Thoracic aorta (tissue), 2 donors: Measurements from ENCODE around the gene SARDH. TPM values are rescaled to one million over a fixed set of nuclear protein-coding genes. Genes with fewer than 3 reads are reported as not detected.

Source experiments
- ATAC-seq: fragments of 150-250 bp; one replicate; pipeline ENCODE4 v1.8.0; 2017; ENCODE audit warnings: low read depth; ENCODE audit not compliant: insufficient number of reproducible peaks, low FRiP score
- DNase-seq: peaks from one replicate; pipeline ENCODE4 v3.0.0-alpha.2; 2020; ENCODE audit warnings: low spot score
- H3K27ac ChIP-seq, 2 donors: fragments of 200-600 bp; sonication (generic); 1 replicate in 1 of 2; 2 replicates in 1 of 2; pipeline ENCODE4 v1.5.1; 2016; ENCODE audit warnings: mild to moderate bottlenecking in 2 of 2, moderate library complexity in 2 of 2
- H3K27me3 ChIP-seq: fragments of 200-600 bp; sonication (generic); replicated peaks from 2 replicates; pipeline ENCODE4 v1.6.0; 2016; ENCODE audit warnings: mild to moderate bottlenecking; ENCODE audit not compliant: insufficient read depth
- H3K36me3 ChIP-seq: fragments of 200-600 bp; sonication (generic); one replicate; pipeline ENCODE4 v1.5.1; 2016
- H3K4me1 ChIP-seq, 2 donors: fragments of 200-600 bp; sonication (generic); 1 replicate in 1 of 2; 2 replicates in 1 of 2; pipeline versions ENCODE4 v1.5.1 to v1.6.0; 2016; ENCODE audit warnings: low read depth in 2 of 2, mild to moderate bottlenecking in 1 of 2; ENCODE audit not compliant: control insufficient read depth in 1 of 2
- H3K4me3 ChIP-seq: fragments of 200-600 bp; sonication (generic); 2 replicates; pipeline ENCODE4 v1.5.1; 2016; ENCODE audit warnings: mild to moderate bottlenecking
- H3K9me3 ChIP-seq: fragments of 200-600 bp; sonication (generic); 2 replicates; pipeline ENCODE4 v1.5.1; 2016
- CTCF ChIP-seq: fragments of 200-600 bp; sonication (generic); IDR thresholded peaks from one replicate; pipeline ENCODE4 v1.5.1; 2019; ENCODE audit warnings: antibody characterized with exemption
- total RNA-seq, 2 donors: library from RNA; depleted of rRNA; stranded (reverse); fragments of >200 nt; gene quantifications; one replicate each; pipeline versions ENCODE4 v1.1.0 to v1.2.3, GENCODE V29; 2016

Gene SARDH
- total RNA-seq, 2 donors from 2014 or later: 1.8 to 4.3 TPM

DNA sequence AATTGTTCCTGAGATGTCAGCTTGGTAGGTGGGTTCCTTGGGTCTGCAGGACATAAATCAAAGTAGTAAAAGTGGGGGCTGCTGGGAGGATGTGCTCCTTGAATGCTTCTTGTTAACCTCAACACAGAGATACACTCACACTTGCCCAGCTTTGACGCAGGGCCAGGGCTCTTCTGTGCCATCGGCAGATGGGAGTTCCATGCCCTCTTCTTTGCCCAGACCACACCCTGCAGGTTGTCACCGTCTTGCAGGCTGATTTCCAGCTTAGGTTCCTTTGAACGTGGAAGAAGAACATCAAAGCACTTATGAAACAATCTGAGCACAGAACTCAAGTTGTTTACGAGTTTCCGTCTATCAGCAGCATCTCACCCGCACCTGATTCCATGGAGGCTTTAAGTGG is 91.0 kb downstream of the SARDH start:
- no peak for TF ChIP-seq CTCF
- ATAC-seq (no peak), DNase-seq (no peak)
- no peaks in the 10 kb centered on the region for H3K9me3 ChIP-seq
- no peak overlapping the region for H3K27ac ChIP-seq
- no peak overlapping the region for H3K4me3 ChIP-seq
- H3K27me3 ChIP-seq: no peaks in the 10 kb centered on the region
- H3K4me1 ChIP-seq: no peaks in the 10 kb centered on the region
- H3K36me3 ChIP-seq: no peaks in the 10 kb centered on the region

GRCh38 chr9:133645021-133645765 is 93.0 kb downstream of the SARDH start:
- DNase-seq: no peak
- no peak for TF ChIP-seq CTCF
- Histone ChIP-seq H3K4me1 (no peaks in the 10 kb centered on the region), H3K36me3 (no peaks in the 10 kb centered on the region), H3K4me3 (no peak overlapping the region), H3K9me3 (no peaks in the 10 kb centered on the region), H3K27ac (no peak overlapping the region), H3K27me3 (no peaks in the 10 kb centered on the region)
- no peak for ATAC-seq

GRCh38 chr9:133643978-133644760 is 94.0 kb downstream of the SARDH start:
- H3K27ac ChIP-seq: no peak overlapping the region
- no peaks in the 10 kb centered on the region for H3K27me3 ChIP-seq
- no peaks in the 10 kb centered on the region for H3K9me3 ChIP-seq
- ATAC-seq (no peak), DNase-seq (no peak)
- H3K4me1 ChIP-seq: no peaks in the 10 kb centered on the region
- no peaks in the 10 kb centered on the region for H3K36me3 ChIP-seq
- H3K4me3 ChIP-seq: no peak overlapping the region
- no peak for TF ChIP-seq CTCF

- Histone ChIP-seq H3K27me3 (no peaks in the 10 kb centered on the region), H3K4me1 (no peaks in the 10 kb centered on the region), H3K27ac (no peak overlapping the region), H3K9me3 (no peaks in the 10 kb centered on the region), H3K4me3 (no peak overlapping the region), H3K36me3 (no peaks in the 10 kb centered on the region)
- DNase-seq: no peak
- no peak for TF ChIP-seq CTCF
- no peak for ATAC-seq
These were observed 94.8 kb downstream of the SARDH start for GRCh38 chr9:133643362-133643755.

- no peaks in the 10 kb centered on the region for H3K9me3 ChIP-seq
- no peaks in the 10 kb centered on the region for H3K36me3 ChIP-seq
- no peak overlapping the region for H3K4me3 ChIP-seq
- ATAC-seq (no peak), DNase-seq (no peak)
- no peak for TF ChIP-seq CTCF
- no peak overlapping the region for H3K27ac ChIP-seq
- H3K4me1 ChIP-seq: no peaks in the 10 kb centered on the region
- H3K27me3 ChIP-seq: no peaks in the 10 kb centered on the region
These were observed 95.3 kb downstream of the SARDH start for GRCh38 chr9:133642708-133643361.
